Activated CD4-positive, alpha-beta T cell treated with anti-CD3 and anti-CD28 coated beads, Interleukin-2, amount 50 U/mL, for 48 hours (primary cell): ENCODE measurements around the gene PPP2R5B.

Source experiments
- DNase-seq, 2 experiments: peaks; one replicate each; pipeline ENCODE4 v3.0.0-alpha.2; 2020

The PPP2R5B gene

GRCh38 chr11:64923944-64924909 lies at the start of gene PPP2R5B:
PPP2R5B (plus strand) TSS chr11:64924689; CDS start chr11:64925735, 1,046 bp downstream.
- peak; percentile 88 to 89 for DNase-seq

DNA sequence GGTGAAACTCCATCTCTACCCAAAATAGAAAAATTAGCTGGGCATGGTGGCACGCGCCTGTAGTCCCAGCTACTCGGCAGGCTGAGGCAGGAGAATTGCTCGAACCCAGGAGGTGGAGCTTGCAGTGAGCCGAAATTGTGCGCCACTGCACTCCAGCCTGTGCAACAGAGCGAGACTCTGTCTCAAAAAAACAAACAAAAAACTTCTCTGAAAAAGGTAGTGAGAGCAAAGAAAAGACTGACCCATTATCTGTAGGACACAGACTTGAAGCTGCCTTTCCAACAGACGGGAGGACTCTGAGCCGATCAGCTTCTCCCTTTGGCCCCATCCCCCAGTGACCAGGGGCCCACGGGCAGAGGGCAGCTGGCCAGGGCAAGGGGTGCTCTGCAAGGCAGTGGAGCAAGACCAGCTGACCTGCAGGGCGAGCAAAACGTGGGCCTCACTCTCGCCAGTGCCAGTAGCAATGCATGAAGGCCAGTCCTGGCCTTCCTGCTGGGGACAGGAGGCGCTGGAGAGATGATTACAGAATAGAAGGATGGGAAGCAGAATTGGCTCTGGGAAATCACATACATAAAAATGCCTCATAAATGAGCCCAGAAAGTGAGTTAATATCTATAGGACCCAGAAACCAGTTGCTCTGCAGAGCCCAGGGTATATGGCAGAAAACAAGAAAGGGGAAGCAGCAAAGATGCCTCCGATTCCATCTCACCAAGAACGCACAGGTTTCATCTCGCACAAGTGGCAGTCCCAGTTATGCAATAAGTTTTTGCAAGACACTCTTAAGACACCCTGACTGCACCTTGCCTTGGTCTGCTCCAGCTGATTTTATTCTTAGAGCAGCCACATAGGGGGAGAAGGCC lies 48.9 kb upstream of the PPP2R5B start:
- DNase-seq: no peak

GRCh38 chr11:64876229-64876750 lies 48.2 kb upstream of the PPP2R5B start:
- DNase-seq: peak; percentile 65 to 72

GRCh38 chr11:64876835-64877341 lies 47.6 kb upstream of the PPP2R5B start:
- no peak for DNase-seq

DNA sequence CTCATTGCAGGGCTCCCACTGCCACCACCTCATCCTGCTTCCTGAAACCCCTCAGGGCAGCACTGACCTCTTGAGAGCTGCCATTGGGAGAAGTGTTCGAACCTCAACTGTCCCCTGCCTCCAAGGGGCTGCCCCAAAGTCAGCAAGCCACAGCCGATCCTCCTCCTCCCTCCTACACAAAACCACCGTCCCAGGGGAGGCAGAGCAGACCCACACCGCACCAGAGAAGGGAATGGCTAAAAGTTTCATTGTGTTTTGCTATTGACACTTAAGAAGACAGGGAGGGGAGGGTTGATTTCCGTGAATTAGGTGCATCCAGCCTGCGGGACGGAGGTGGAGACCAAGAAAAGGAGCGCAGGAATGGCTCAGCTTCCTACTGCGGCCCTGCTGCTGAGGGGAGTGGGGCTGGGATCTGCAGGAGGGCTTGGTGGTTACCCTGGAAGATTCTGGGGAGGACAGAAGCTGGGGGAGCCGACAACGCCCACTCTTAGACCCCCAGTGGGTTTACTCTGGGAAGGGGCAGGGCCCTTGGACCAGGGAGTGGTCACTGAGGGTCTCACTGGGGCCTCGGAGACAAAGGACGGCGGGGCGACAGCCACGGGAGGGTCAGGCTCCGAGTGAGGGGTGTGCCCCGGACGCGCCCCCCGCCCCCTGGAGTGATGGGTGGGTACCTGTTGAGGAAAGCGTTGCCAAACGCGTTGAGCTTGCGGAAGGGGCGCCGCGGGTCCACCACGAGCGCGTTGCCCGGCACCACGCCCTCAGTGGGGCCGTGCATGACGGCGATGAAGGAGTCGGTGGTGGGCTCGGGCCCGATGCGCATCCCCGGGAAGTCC lies 46.9 kb upstream of the PPP2R5B start:
- peak; percentile 55 to 63 for DNase-seq

DNA sequence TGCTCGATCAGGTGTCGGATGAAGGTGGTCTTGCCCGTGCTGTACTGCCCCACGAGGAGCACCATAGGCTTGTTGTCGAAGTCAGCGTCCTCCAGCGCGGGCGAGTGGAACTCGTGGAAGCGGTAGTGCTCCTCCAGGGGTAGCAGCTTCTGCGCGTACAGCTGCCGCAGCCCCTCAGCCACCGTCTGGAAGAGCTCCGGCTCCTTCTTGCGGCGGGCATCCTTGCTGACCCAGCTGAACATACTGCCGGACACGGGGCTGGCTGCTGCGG lies 46.3 kb upstream of the PPP2R5B start:
- DNase-seq: no peak

- peak; percentile 99 for DNase-seq
Measured at GRCh38 chr11:64878494-64879243, 45.8 kb upstream of the PPP2R5B start, which contains the start of gene EHD1. EHD1 (minus strand) TSS chr11:64878621; CDS start chr11:64878464, 157 bp downstream.

- DNase-seq: no peak
Measured at GRCh38 chr11:64879244-64879900, 45.1 kb upstream of the PPP2R5B start.

DNA sequence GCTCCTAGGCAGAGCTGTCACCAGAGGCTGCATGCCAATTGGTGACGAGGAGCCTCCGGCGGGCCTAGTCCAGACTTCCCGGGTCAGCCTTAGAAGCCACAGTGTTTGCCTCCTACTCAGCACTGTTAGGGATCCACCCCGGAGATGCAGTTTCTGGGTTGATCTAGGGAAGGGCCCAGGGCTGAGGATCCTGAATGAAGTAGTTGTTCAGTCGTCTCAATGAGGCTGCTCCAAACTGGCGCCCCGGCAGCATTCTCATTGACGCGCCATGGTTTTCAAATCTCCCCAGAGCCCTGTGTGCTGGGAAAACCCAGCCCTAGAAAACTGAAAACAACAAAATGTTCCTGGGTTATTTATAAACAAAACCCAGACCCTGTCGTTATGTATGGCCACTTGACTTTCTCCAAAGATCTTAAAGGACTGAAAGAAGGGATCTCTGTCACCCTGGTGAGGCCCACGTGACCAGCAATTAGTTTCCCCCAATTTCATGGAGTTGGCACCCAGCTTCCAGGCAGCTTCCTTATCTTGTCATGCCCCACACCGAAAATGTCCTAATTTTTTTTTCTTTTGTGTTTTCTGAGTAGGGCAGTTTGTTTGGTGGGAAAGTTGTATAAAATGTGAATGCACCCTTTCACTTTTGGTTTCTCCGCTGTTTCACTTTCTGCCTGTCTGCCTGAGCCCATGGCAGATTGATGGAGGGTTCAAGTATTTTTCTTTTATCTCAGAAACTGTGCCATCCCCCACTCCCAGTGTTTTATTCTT lies 44.1 kb upstream of the PPP2R5B start:
- no peak for DNase-seq

DNA sequence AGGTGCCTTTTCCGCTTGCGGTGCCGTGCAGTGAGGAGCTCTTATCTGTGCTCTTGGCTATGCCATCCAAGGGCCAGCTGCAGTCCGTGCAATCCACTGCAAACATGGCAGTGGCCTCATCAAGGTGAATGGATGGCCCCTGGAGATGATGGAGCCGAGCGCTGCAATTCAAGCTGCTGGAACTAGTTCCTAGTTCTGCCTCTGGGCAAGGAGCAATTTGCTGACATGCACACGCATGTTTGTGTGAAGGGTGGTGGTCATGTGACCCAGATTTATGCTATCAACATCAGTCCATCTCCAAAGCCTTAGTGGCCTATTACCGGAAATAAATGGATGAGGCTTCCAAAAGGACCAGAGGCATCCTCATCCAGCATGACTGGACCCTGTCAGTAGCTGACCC lies 43.0 kb upstream of the PPP2R5B start:
- DNase-seq: no peak

DNA sequence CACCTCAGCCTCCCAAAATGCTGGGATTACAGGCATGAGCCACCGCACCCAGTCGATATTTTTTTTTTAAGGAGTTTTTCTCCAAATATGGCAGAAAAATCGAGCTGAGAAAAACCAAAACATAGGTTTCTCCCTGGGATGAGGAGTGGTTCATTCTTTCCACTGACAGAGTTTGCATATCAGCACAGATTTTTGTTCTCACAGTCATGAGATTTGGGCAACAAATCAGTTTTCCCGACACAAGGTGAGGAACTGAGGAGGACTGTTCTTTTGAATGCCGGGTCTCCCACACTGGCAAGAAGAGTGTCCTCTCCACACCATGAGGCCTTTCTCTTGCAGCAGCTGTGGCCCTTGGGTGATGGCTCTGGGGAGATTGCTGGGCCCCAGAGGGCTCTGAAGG lies 42.2 kb upstream of the PPP2R5B start:
- no peak for DNase-seq

DNA sequence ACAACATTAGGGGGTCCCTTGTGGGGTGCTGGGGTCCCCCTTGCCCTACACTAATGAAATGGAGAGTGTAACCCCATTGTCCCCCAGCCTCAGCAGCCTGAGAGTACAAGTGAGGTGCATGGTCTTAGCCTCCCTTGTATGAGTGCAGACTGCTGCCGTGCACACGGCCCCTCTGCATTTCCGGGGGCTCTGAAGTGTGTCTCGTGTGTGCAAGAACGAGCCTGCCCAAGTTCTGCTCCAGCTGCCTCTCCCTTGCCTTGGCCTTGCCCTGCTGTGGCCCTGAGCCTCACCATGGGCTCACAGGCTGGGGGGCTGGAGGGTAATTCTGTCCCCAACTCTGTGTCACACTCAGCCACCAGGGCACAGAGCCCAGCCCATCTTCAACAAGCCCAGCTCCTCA lies 40.9 kb upstream of the PPP2R5B start:
- DNase-seq: no peak

DNA sequence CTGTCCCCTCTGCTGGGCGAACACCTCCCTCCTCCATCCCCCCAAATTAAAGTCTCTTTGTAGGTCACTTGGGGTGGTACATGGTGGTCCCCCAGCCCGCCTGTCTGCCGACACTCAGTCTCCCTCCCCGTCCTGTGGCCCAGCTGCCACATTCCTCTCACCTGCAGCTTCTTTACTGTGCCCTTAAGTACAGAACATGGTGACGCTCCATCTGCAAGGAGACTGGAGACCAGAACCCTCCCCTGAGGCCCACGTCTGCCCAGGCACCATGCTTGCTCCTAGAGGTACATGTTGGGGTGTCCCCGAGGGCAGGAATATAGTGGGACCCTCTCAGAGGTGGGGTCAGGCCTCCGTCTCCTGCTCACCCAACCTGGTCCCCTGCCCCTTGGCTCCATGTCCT lies 40.5 kb upstream of the PPP2R5B start:
- DNase-seq: no peak

DNA sequence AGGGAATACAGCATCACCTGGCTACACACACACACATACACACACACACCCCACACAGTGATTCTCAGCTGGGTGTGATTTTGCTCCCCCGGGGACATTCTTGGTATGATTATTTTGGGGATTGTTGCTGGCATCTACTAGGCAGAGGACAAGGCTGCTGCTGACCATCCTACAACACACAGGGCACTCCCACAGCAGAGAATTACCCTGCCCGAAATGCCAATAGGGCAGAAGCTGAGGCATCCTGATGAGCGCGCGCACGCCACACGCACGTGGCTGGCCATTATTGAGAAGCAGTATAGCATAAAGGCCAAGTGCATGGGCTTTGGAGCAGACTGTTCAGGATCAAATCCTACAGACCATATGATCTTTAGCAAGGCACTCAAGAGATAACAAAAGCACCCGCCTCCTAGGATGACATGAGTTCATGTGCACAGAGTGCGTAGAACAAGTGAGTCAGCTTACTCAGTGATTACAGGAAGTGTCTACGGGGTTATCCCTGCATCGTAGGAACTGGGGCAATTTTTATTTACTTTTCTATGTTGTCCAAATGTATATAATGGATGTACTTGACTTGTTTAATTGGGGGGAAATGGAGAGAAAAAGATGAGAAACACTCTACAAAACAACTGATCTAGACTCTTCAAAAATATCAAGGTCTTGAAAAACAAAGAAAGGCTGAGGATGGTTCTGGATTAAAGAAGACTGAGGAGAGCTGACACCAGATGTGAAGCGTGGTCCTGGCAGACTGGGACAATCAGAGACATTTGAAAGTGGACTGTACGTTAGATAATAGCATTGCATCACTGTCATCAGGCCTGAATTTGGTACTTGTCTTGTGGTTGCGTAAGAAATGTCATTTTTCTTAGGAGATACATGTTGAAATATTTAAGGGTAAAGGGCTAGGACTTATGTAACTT lies 38.9 kb upstream of the PPP2R5B start:
- peak in 1 of 2 experiments; percentile 48 for DNase-seq

GRCh38 chr11:64887234-64887756 lies 37.2 kb upstream of the PPP2R5B start:
- no peak for DNase-seq

DNA sequence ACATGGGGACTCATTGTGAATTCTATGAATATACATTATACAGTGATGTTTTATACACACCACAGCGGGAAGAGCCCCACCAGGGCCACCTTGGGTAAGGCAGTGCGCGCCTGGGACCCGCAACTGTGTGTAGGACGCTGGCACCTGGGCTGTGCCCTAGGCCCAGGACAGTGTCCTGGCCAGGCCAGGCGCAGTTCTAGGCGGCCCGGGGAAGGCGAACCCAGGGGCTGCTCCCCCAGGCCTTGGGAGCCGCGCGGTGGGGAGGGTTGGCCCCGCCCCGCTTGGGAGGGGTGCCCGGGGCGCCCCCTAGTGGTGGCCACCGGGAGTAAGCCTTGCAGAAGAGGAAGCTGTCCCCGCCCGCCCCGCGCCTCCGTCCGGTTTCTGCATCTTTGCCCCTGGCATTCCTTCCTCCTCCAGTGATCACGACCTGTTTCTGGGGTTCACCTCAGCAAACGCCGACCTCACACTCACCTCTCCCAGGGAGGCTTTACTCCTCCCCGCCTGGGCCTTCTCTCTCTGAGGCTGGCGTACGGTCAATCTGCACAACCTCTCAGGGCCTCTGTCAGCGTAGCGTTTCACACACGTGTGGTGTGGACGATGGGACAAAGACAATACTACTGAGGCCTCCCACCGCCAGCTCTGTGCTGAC lies 36.6 kb upstream of the PPP2R5B start:
- peak; percentile 86 to 89 for DNase-seq

DNA sequence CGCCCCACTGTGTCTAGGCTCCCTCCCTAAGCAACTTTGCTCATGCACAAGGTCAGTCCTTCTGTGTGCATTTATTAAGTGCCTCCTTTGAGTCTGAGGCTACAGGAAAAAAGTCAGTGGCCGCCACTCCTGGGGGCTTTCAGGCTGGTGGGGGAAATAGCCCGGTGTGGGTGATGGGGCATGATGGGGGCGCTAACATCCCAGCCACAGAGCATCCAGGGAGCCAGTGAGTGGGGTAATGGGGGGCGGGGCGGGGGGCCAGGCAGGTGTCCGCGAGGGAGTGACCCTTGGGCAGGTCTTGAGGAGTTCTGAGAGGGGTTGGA lies 36.1 kb upstream of the PPP2R5B start:
- DNase-seq: no peak

GRCh38 chr11:64888729-64889511 lies 35.6 kb upstream of the PPP2R5B start:
- DNase-seq: no peak
